Measurements from ENCODE around the gene TAOK3.

TAOK3 gene

GRCh38 chr12:118102609-118103008 is 270.1 kb downstream of the TAOK3 start:
- Mint-ChIP-seq H3K4me3 (peak overlapping the region; percentile 84), H3K36me3 (no peaks in the 10 kb centered on the region), H3K9me3 (no peaks in the 10 kb centered on the region), H3K4me1 (peaks cover 9% of the 10 kb centered on the region), H3K27ac (no peak overlapping the region), H3K27me3 (peaks cover 16% of the 10 kb centered on the region)

- Mint-ChIP-seq H3K27ac (no peak overlapping the region), H3K9me3 (no peaks in the 10 kb centered on the region), H3K4me1 (peaks cover 9% of the 10 kb centered on the region), H3K27me3 (peaks cover 16% of the 10 kb centered on the region), H3K36me3 (no peaks in the 10 kb centered on the region), H3K4me3 (no peak overlapping the region)
Observed at GRCh38 chr12:118102070-118102469, 270.6 kb downstream of the TAOK3 start.

- no peaks in the 10 kb centered on the region for H3K9me3 Mint-ChIP-seq
- peaks cover 16% of the 10 kb centered on the region for H3K27me3 Mint-ChIP-seq
- H3K27ac Mint-ChIP-seq, result no peak overlapping the region
- H3K4me3 Mint-ChIP-seq, result no peak overlapping the region
- no peaks in the 10 kb centered on the region for H3K36me3 Mint-ChIP-seq
- peaks cover 9% of the 10 kb centered on the region for H3K4me1 Mint-ChIP-seq
Observed at GRCh38 chr12:118101051-118101450, 271.7 kb downstream of the TAOK3 start.
